Ascending aorta (tissue), 2 donors: ENCODE measurements around the gene BCL7A. TPM values are rescaled to one million over a fixed set of nuclear protein-coding genes. Genes with fewer than 3 reads are reported as not detected.

ENCODE experiments used
- DNase-seq, 2 donors: peaks; one replicate each; pipeline ENCODE4 v3.0.0-alpha.2; 2019; ENCODE audit warnings: low spot score in 2 of 2
- H3K27ac ChIP-seq, 2 donors: fragments of 200-600 bp; sonication (generic); one replicate each; pipeline ENCODE4 v1.5.1; 2016 to 2017; ENCODE audit warnings: mild to moderate bottlenecking in 1 of 2
- H3K27me3 ChIP-seq: fragments of 200-600 bp; sonication (generic); one replicate; pipeline ENCODE4 v1.5.1; 2017
- H3K36me3 ChIP-seq, 2 donors: fragments of 200-600 bp; sonication (generic); one replicate each; pipeline ENCODE4 v1.5.1; 2016
- H3K4me1 ChIP-seq, 2 donors: fragments of 200-600 bp; sonication (generic); one replicate each; pipeline ENCODE4 v1.5.1; 2016 to 2017; ENCODE audit warnings: mild to moderate bottlenecking in 1 of 2
- H3K4me3 ChIP-seq, 2 donors: fragments of 200-600 bp; sonication (generic); one replicate each; pipeline ENCODE4 v1.5.1; 2016 to 2017; ENCODE audit warnings: mild to moderate bottlenecking in 1 of 2
- H3K9me3 ChIP-seq, 2 donors: fragments of 200-600 bp; sonication (generic); one replicate each; pipeline ENCODE4 v1.5.1; 2016
- CTCF ChIP-seq, 3 experiments: fragments of 200-600 bp in 2 of 3; fragments of 450-650 bp in 1 of 3; sonication (generic) in 2 of 3; IDR thresholded peaks; one replicate each; pipeline ENCODE4 v1.5.1; 2016 to 2019; ENCODE audit warnings: antibody characterized with exemption in 3 of 3, mild to moderate bottlenecking in 1 of 3, moderate library complexity in 1 of 3
- intact Hi-C: fragments of 100-400 bp; cut with DNase I; formaldehyde crosslinking; loops from one replicate; pipeline ENCODE4 v1.15.1; 2023
- total RNA-seq: library from RNA; depleted of rRNA; stranded (reverse); fragments of >200 nt; gene quantifications from one replicate; pipeline ENCODE4 v1.1.0, GENCODE V29; 2016

The BCL7A gene
- total RNA-seq, 1 donor from 2014 or later: 3.2 TPM

- DNase-seq: no peak
- Histone ChIP-seq H3K27ac (no peak overlapping the region), H3K4me1 (peaks cover 0 to 2% of the 10 kb centered on the region in 2 donors), H3K4me3 (no peak overlapping the region), H3K36me3 (no peaks in the 10 kb centered on the region), H3K9me3 (no peaks in the 10 kb centered on the region), H3K27me3 (no peaks in the 10 kb centered on the region)
- intact Hi-C loops: no loop called here
- TF ChIP-seq CTCF (IDR thresholded peaks at IDR 0.05): no peak
Observed at GRCh38 chr12:122107261-122107660, 85.6 kb downstream of the BCL7A start.

- no peak for TF ChIP-seq CTCF (IDR thresholded peaks at IDR 0.05)
- H3K9me3 ChIP-seq: no peaks in the 10 kb centered on the region
- intact Hi-C loops: no loop called here
- H3K4me1 ChIP-seq: no peaks in the 10 kb centered on the region
- no peak overlapping the region for H3K4me3 ChIP-seq
- no peak overlapping the region for H3K27ac ChIP-seq
- H3K36me3 ChIP-seq: no peaks in the 10 kb centered on the region
- H3K27me3 ChIP-seq: no peaks in the 10 kb centered on the region
- DNase-seq: no peak
Observed at GRCh38 chr12:122111089-122111641, 89.5 kb downstream of the BCL7A start.

Other genes starting within 250 kb of the BCL7A start
- 1.9 TPM for gene RHOF, start 228.2 kb upstream of the BCL7A start, total RNA-seq
- gene SETD1B, start 217.9 kb upstream of the BCL7A start, total RNA-seq: 22.7 TPM
- 0.96 TPM for gene HPD, start 163.0 kb upstream of the BCL7A start, total RNA-seq
- 49.8 TPM for gene PSMD9, start 133.1 kb upstream of the BCL7A start, total RNA-seq
- gene CFAP251, start 103.3 kb upstream of the BCL7A start, total RNA-seq: 0.75 TPM
- 62.3 TPM for gene MLXIP, start 56.9 kb downstream of the BCL7A start, total RNA-seq
- not detected for gene IL31, start 152.3 kb downstream of the BCL7A start, total RNA-seq
- gene LRRC43, start 161.2 kb downstream of the BCL7A start, total RNA-seq: not detected
- gene B3GNT4, start 181.8 kb downstream of the BCL7A start, total RNA-seq: not detected
- 54.8 TPM for gene DIABLO, start 204.2 kb downstream of the BCL7A start, total RNA-seq
- 8.1 TPM for gene VPS33A, start 244.6 kb downstream of the BCL7A start, total RNA-seq